Neural crest cell (in vitro differentiated cells): ENCODE measurements around the gene PIK3R1. TPM values are rescaled to one million over a fixed set of nuclear protein-coding genes. Genes with fewer than 3 reads are reported as not detected.

ENCODE experiments used
- DNase-seq: peaks from one replicate; pipeline ENCODE4 v3.0.0; 2021; ENCODE audit warnings: low read depth, mixed read lengths, low spot score
- H3K27ac Mint-ChIP-seq: one replicate; pipeline ENCODE4 v1.8.0; 2021; ENCODE audit warnings: mild to moderate bottlenecking, mixed read lengths; ENCODE audit not compliant: unreplicated experiment
- H3K27me3 Mint-ChIP-seq: 2 replicates; pipeline ENCODE4 v1.8.0; 2021; ENCODE audit warnings: low read depth, mild to moderate bottlenecking, mixed read lengths
- H3K36me3 Mint-ChIP-seq: 2 replicates; pipeline ENCODE4 v1.8.0; 2021; ENCODE audit warnings: low read depth, mild to moderate bottlenecking, mixed read lengths
- H3K4me1 Mint-ChIP-seq: 2 replicates; pipeline ENCODE4 v1.8.0; 2021; ENCODE audit warnings: mixed read lengths
- H3K4me3 Mint-ChIP-seq: one replicate; pipeline ENCODE4 v1.8.0; 2021; ENCODE audit warnings: mild to moderate bottlenecking, mixed read lengths
- H3K9me3 Mint-ChIP-seq: 2 replicates; pipeline ENCODE4 v1.8.0; 2021; ENCODE audit warnings: mixed read lengths
- CTCF ChIP-seq: fragments of 200-600 bp; sonication (generic); conservative IDR thresholded peaks from 2 replicates; pipeline ENCODE4 v1.5.0; 2021; ENCODE audit warnings: antibody characterized with exemption, mild to moderate bottlenecking
- total RNA-seq: library from RNA; stranded (reverse); gene quantifications from 2 replicates; pipeline ENCODE4 v1.2.1, GENCODE V29; 2021

PIK3R1 gene
- total RNA-seq, 1 donor from 2014 or later: 59.9 TPM

- Mint-ChIP-seq H3K27ac (peak overlapping the region; percentile 83), H3K36me3 (peaks cover 3% of the 10 kb centered on the region), H3K4me3 (no peak overlapping the region), H3K4me1 (peaks cover 48% of the 10 kb centered on the region), H3K27me3 (no peaks in the 10 kb centered on the region), H3K9me3 (no peaks in the 10 kb centered on the region)
- no peak for DNase-seq
- TF ChIP-seq CTCF: no peak
Measured at GRCh38 chr5:68285075-68285840, 69.7 kb downstream of the PIK3R1 start.

GRCh38 chr5:68285851-68286611, 70.5 kb downstream of the PIK3R1 start:
- H3K27ac Mint-ChIP-seq: no peak overlapping the region
- peak; percentile 90 for TF ChIP-seq CTCF
- peaks cover 1% of the 10 kb centered on the region for H3K36me3 Mint-ChIP-seq
- no peaks in the 10 kb centered on the region for H3K27me3 Mint-ChIP-seq
- peak overlapping the region; percentile 56 for H3K4me3 Mint-ChIP-seq
- peaks cover 55% of the 10 kb centered on the region for H3K4me1 Mint-ChIP-seq
- no peak for DNase-seq
- H3K9me3 Mint-ChIP-seq: no peaks in the 10 kb centered on the region

GRCh38 chr5:68286612-68286912, 71.0 kb downstream of the PIK3R1 start:
- Mint-ChIP-seq H3K9me3 (no peaks in the 10 kb centered on the region), H3K27ac (no peak overlapping the region), H3K27me3 (no peaks in the 10 kb centered on the region), H3K36me3 (no peaks in the 10 kb centered on the region), H3K4me3 (peak overlapping the region; percentile 56), H3K4me1 (peaks cover 58% of the 10 kb centered on the region)
- no peak for DNase-seq
- peak; percentile 18 for TF ChIP-seq CTCF

- Mint-ChIP-seq H3K4me1 (peaks cover 65% of the 10 kb centered on the region), H3K27ac (peak overlapping the region; percentile 93), H3K27me3 (no peaks in the 10 kb centered on the region), H3K9me3 (no peaks in the 10 kb centered on the region), H3K36me3 (peaks cover 4% of the 10 kb centered on the region), H3K4me3 (peak overlapping the region; percentile 87)
- no peak for TF ChIP-seq CTCF
- no peak for DNase-seq
Measured at GRCh38 chr5:68287631-68287975, 72.0 kb downstream of the PIK3R1 start.

GRCh38 chr5:68287976-68288706, 72.6 kb downstream of the PIK3R1 start:
- peak; percentile 59 for DNase-seq
- peak overlapping the region; percentile 87 for H3K4me3 Mint-ChIP-seq
- TF ChIP-seq CTCF: no peak
- H3K9me3 Mint-ChIP-seq: no peaks in the 10 kb centered on the region
- H3K27ac Mint-ChIP-seq: peak overlapping the region; percentile 93
- peaks cover 65% of the 10 kb centered on the region for H3K4me1 Mint-ChIP-seq
- no peaks in the 10 kb centered on the region for H3K27me3 Mint-ChIP-seq
- peaks cover 4% of the 10 kb centered on the region for H3K36me3 Mint-ChIP-seq
